SK-N-SH (cell line): ENCODE data around the gene ACAT2.

Source experiments
- CHD2 ChIP-seq: fragments of 150-350 bp; IDR thresholded peaks from 2 replicates; pipeline ENCODE4 v1.6.1; 2018; ENCODE audit warnings: low read length; ENCODE audit not compliant: partially characterized antibody
- CTCF ChIP-seq: fragments of 200-600 bp; sonication (generic); IDR thresholded peaks from 2 replicates; pipeline ENCODE4 v1.6.1; 2017; ENCODE audit warnings: antibody characterized with exemption, mild to moderate bottlenecking, moderate library complexity
- ELF1 ChIP-seq: IDR thresholded peaks from 2 replicates; pipeline ENCODE4 v1.4.0; 2012
- JUND ChIP-seq: IDR thresholded peaks from 2 replicates; pipeline ENCODE4 v1.4.0; 2012
- MAX ChIP-seq: IDR thresholded peaks from 2 replicates; pipeline ENCODE4 v1.4.0; 2012; ENCODE audit warnings: low read depth
- POLR2AphosphoS5 ChIP-seq: IDR thresholded peaks from 2 replicates; pipeline ENCODE4 v1.6.1; 2012; ENCODE audit warnings: low read depth, low read length
- RAD21 ChIP-seq: IDR thresholded peaks from 2 replicates; pipeline ENCODE4 v1.6.1; 2012; ENCODE audit warnings: mild to moderate bottlenecking, low read length
- RCOR1 ChIP-seq: fragments of 150-350 bp; IDR thresholded peaks from 2 replicates; pipeline ENCODE4 v1.6.1; 2017; ENCODE audit warnings: antibody characterized with exemption, low read length
- SIN3A ChIP-seq: IDR thresholded peaks from 2 replicates; pipeline ENCODE4 v1.6.1; 2012; ENCODE audit warnings: low read depth, mild to moderate bottlenecking, low read length, moderate library complexity, borderline replicate concordance
- SMC3 ChIP-seq: IDR thresholded peaks from 2 replicates; pipeline ENCODE4 v1.6.1; 2012; ENCODE audit warnings: low read depth, low read length, improper control_type of control experiment
- TAF1 ChIP-seq: IDR thresholded peaks from 2 replicates; pipeline ENCODE4 v1.6.1; 2012; ENCODE audit warnings: low read depth, mild to moderate bottlenecking, low read length, moderate library complexity, borderline replicate concordance

GRCh38 chr6:159788276-159788675 lies 26.4 kb downstream of the ACAT2 start:
- TF ChIP-seq CHD2: no peak
- no peak for TF ChIP-seq SIN3A
- no peak for TF ChIP-seq CTCF
- TF ChIP-seq MAX: no peak
- no peak for TF ChIP-seq JUND
- no peak for TF ChIP-seq TAF1
- no peak for TF ChIP-seq RCOR1
- TF ChIP-seq ELF1: no peak
- TF ChIP-seq SMC3: no peak
- TF ChIP-seq RAD21: no peak
- no peak for TF ChIP-seq POLR2AphosphoS5
